Activated T-cell treated with anti-CD3 and anti-CD28 coated beads, Interleukin-2, amount 50 U/mL, for 72 hours (primary cell): Measurements from ENCODE around the gene NFIX. TPM values are rescaled to one million over a fixed set of nuclear protein-coding genes. Genes with fewer than 3 reads are reported as not detected.

Experiments
- ATAC-seq, 2 donors: fragments of 150-1000 bp; cut with Tn5 transposase; replicated peaks in 1 of 2; 2 replicates each; pipeline ENCODE4 v1.10.0; 2021; ENCODE audit warnings: moderate library complexity in 2 of 2, mild to moderate bottlenecking in 1 of 2
- DNase-seq, 2 donors: peaks; one replicate each; pipeline ENCODE4 v3.0.0; 2021 to 2022; ENCODE audit warnings: mixed read lengths in 1 of 2
- H3K27ac Mint-ChIP-seq: one replicate; pipeline ENCODE4 v1.8.0; 2022; ENCODE audit warnings: mild to moderate bottlenecking, moderate library complexity, mixed read lengths
- H3K27me3 Mint-ChIP-seq: one replicate; pipeline ENCODE4 v1.8.0; 2022; ENCODE audit warnings: low read depth, mixed read lengths
- H3K36me3 Mint-ChIP-seq, 2 donors: one replicate each; pipeline ENCODE4 v1.8.0; 2022; ENCODE audit warnings: mixed read lengths in 2 of 2, mild to moderate bottlenecking in 1 of 2; ENCODE audit not compliant: insufficient read depth in 2 of 2
- H3K4me1 Mint-ChIP-seq: one replicate; pipeline ENCODE4 v1.8.0; 2022; ENCODE audit warnings: low read depth, mixed read lengths
- H3K4me3 Mint-ChIP-seq, 2 donors: one replicate each; pipeline ENCODE4 v1.8.0; 2022; ENCODE audit warnings: mild to moderate bottlenecking in 2 of 2, mixed read lengths in 2 of 2, moderate library complexity in 2 of 2
- H3K9me3 Mint-ChIP-seq, 2 donors: one replicate each; pipeline ENCODE4 v1.8.0; 2022; ENCODE audit warnings: mixed read lengths in 2 of 2
- total RNA-seq, 2 donors: library from RNA; stranded (reverse); gene quantifications; one replicate each; pipeline ENCODE4 v1.2.3, GENCODE V29; 2022

Gene NFIX
- total RNA-seq, 2 donors from 2014 or later: 2.2 to 2.8 TPM

DNA sequence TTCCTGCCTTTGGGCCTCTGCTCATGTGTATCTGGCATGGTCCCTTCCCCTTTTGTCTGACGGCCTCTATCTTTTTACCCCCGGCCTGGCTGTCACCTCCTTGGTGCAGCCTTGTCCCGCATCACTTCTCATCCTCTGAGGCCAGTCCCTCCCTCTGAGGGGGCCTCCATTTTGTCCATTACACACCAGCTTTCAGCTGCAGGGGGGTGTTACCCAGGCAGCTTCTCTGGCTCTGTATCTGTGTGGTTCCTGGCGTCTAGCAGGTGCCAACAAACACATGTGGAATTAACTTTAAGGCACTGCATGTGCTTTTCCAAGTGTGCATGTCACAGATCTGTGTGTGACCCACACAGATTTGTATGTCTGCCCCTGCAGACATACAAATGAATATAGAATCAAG lies 55.0 kb downstream of the NFIX start:
- H3K27ac Mint-ChIP-seq: no peak overlapping the region
- H3K4me1 Mint-ChIP-seq: peaks cover 13% of the 10 kb centered on the region
- peaks cover 7% of the 10 kb centered on the region for H3K27me3 Mint-ChIP-seq
- DNase-seq (no peak), ATAC-seq (no peak)
- no peak overlapping the region for H3K4me3 Mint-ChIP-seq
- no peaks in the 10 kb centered on the region for H3K9me3 Mint-ChIP-seq
- no peaks in the 10 kb centered on the region for H3K36me3 Mint-ChIP-seq

DNA sequence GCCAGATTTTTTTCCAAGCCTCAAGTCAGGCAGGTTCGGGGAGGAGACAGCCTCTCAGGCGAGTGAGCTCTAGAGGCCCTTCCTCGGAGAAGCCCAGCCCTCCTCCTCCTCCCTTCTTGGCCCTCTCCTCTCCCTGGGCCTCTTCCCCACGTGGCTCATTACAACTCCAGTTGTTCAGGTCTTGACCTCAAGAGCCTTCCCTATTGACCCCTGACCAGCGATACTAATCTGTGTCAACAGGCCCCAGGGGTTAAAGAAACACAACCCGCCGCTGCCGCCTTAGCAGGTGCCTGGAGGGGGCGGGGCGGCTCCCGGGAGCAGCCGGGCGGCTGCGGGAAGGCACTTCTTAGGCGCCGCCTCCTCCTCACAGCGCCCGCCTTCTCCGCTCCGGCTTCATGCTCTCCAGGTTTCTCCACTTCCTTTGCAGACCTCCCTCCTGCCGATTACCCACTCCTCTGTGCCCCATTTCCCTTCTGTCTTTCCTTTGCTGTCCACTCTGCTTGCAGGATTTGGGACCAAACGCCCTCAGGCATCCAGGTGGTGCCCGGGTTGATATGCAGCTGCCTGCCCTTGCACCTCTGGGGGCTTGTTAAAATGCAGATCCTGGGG lies 56.4 kb downstream of the NFIX start:
- Mint-ChIP-seq H3K4me3 (peak overlapping the region; percentile 31 to 79), H3K27ac (no peak overlapping the region), H3K9me3 (no peaks in the 10 kb centered on the region), H3K4me1 (peaks cover 13% of the 10 kb centered on the region), H3K36me3 (no peaks in the 10 kb centered on the region), H3K27me3 (peaks cover 7% of the 10 kb centered on the region)
- ATAC-seq (peak in 1 of 2 donors; percentile 33), DNase-seq (peak; percentile 19 to 24)

DNA sequence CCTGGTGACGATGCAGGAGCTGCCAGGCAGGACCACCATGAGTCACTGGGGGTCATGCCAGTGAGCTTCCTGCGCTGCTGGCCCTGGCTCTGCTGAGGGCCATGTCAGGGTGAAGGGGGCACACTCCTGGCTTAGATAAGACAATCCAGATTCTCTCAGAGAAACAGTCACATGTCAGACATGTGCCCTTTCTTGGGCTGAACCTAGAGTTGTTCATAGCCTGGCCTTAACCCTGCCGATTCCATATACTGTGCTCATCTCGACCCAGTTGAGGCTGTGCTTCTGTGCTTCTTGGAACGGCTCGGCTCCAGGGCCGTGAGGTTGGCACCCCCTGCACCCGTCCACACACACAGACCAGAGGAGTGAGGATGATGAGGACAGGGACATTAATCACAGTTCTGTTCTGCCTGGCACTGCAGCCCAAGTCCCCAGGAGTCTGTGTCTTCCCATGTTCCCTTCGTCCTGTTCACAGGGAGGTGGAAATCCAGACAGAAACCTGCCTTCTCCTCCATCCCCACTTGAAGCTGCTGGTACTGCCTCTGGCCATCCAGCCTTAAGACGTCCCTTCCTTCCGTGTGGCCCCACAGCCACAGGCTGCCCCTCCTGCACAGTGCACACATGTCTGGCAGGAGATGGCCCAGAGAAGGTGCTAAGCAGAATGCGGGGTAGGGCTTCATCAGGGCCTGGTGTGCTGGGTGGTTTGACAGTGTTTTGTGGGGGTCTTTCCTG lies 57.3 kb downstream of the NFIX start:
- peaks cover 7% of the 10 kb centered on the region for H3K27me3 Mint-ChIP-seq
- DNase-seq: no peak
- peak in 1 of 2 donors; percentile 5 for ATAC-seq
- peaks cover 13% of the 10 kb centered on the region for H3K4me1 Mint-ChIP-seq
- no peaks in the 10 kb centered on the region for H3K9me3 Mint-ChIP-seq
- H3K4me3 Mint-ChIP-seq: no peak overlapping the region
- H3K36me3 Mint-ChIP-seq: no peaks in the 10 kb centered on the region
- H3K27ac Mint-ChIP-seq: no peak overlapping the region

DNA sequence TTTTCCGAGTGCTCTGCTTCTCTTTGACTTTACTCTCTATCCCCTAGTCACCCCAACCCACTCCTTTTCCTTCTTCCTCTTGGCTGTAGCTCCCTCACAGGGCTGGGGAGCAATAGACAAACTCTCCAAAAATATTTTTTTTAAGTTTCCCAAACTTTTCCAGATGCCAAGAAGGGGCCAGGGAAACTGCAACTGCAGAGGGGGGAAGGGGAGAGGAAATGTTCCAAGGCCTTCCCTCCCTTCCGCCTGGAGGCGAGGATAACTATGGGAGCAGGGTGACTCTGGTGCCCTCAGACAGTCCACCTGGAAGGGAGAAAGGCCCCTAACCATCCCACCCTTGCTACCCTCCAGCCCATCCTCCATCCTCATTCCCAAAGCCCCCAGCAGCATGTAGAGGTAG lies 58.0 kb downstream of the NFIX start:
- DNase-seq (no peak), ATAC-seq (no peak)
- H3K9me3 Mint-ChIP-seq: no peaks in the 10 kb centered on the region
- H3K36me3 Mint-ChIP-seq: no peaks in the 10 kb centered on the region
- peaks cover 7% of the 10 kb centered on the region for H3K27me3 Mint-ChIP-seq
- no peak overlapping the region for H3K27ac Mint-ChIP-seq
- H3K4me3 Mint-ChIP-seq: no peak overlapping the region
- H3K4me1 Mint-ChIP-seq: peaks cover 13% of the 10 kb centered on the region

DNA sequence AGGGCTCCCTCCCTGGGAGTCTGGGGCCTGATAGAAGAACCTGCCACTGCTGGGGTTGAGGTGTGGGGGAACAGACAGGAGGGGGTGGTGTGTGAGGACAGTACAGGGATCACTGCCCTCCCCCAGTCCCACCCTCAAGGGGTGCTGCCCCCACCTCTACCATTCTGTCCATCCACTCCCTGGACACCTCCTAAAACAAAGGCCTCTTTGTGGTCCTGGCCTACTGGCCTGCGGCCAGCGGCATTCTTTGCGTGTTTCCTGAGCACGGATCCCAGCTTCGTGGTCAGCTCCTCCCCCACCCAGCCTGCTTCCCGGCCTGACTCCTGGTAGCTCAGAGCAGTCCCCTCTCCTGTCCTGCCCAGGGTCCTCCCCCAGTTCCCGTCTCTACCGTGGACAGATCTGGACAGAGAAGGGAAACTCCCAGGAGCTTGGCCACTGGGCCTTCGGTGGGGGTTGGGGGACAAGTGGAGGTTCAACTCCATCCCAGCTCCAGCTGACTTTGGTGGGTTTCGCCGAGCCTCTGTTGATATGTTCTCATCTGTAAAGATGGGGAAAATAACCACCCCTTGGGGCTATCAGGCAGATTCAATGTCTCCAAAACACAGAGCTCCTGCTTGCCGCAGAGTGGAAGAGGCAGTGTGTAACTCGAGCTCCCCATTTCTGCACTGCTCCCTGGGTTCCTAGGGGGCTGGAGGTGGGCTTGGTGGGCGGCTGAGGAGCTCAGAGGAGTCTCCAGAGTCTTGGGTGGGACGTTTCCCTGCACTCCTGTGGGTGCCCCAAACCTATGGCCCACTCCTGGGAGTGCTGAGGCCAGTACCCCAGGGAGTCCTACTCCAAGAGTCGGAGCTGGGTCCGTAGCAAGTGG lies 58.7 kb downstream of the NFIX start:
- Mint-ChIP-seq H3K9me3 (no peaks in the 10 kb centered on the region), H3K27ac (no peak overlapping the region), H3K4me3 (no peak overlapping the region), H3K36me3 (no peaks in the 10 kb centered on the region), H3K27me3 (peaks cover 8% of the 10 kb centered on the region), H3K4me1 (peaks cover 13% of the 10 kb centered on the region)
- DNase-seq (no peak), ATAC-seq (no peak)

DNA sequence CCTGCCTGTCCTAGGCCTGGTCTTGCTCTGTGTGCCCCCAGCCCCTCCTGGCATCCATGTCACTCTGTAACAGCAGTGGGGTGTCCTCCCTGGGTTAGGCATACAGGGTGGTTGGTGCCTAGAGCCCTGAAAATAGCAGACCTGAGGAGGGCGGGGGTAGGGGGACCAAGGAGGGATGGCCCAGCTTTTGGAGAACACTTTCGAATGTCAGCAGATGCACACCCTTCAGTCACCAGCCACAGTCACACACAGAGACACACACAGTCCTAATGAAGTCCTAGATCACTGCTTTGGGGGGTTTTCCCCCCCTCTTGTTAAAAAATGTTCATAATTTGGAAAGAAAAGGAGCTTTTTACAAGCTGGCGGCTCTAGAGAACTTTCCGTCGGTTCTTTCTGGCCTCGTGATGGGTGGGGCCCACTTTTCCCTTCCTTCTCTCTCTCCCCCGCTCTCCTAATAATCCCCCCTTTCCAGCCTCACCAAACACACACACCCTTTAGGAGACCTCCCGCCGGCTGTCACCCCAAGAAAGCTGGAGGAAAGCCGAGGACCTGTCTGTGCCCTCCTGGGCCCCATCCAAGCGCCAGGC lies 59.4 kb downstream of the NFIX start:
- Mint-ChIP-seq H3K27ac (no peak overlapping the region), H3K27me3 (peaks cover 13% of the 10 kb centered on the region), H3K36me3 (no peaks in the 10 kb centered on the region), H3K4me3 (no peak overlapping the region), H3K4me1 (peaks cover 13% of the 10 kb centered on the region), H3K9me3 (no peaks in the 10 kb centered on the region)
- no peak for DNase-seq
- ATAC-seq: no peak

DNA sequence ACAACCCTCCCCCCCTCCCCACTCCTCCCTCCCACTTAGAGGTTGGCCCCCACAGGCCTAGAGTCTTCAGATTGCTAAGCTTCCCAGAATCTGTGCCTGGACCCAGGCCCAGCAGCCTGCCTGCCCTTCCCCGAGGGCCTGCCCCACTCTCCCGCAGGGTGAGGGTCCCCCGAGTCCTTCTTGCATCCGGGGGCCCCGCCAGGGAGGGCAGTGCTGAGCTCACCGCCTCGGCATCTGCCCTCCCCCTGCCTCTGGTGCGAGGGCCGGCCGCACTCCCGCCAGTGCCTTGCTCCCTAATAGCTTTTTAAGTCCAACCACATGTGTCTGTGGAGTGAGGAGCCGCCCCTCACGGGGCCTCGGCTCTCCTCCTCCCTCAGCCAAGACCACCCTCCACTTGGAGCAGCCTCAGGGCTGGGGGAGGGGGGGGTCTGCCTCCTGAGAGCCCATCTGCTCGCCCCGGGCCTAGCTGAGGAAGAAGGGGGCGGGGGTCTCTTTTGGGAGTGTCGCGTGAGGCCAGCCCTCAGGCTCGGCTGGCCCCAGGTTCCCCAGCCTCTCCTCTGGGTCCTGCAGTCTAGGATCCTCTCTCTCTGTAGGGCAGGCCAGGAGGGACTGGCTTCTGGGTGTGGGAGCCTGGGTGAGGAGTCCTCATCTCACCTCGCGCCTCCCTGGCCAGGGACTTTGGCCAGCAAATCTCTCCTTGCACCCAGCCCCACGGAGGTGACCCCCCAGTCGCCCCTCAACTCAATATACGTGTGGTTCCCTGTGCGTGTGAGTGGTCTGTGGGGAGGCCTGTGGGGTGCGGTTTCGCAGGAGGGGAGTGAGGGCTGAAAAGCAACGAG lies 60.2 kb downstream of the NFIX start:
- Mint-ChIP-seq H3K27ac (no peak overlapping the region), H3K4me3 (no peak overlapping the region), H3K36me3 (no peaks in the 10 kb centered on the region), H3K27me3 (peaks cover 13% of the 10 kb centered on the region), H3K4me1 (peaks cover 13% of the 10 kb centered on the region), H3K9me3 (no peaks in the 10 kb centered on the region)
- DNase-seq (no peak), ATAC-seq (no peak)

DNA sequence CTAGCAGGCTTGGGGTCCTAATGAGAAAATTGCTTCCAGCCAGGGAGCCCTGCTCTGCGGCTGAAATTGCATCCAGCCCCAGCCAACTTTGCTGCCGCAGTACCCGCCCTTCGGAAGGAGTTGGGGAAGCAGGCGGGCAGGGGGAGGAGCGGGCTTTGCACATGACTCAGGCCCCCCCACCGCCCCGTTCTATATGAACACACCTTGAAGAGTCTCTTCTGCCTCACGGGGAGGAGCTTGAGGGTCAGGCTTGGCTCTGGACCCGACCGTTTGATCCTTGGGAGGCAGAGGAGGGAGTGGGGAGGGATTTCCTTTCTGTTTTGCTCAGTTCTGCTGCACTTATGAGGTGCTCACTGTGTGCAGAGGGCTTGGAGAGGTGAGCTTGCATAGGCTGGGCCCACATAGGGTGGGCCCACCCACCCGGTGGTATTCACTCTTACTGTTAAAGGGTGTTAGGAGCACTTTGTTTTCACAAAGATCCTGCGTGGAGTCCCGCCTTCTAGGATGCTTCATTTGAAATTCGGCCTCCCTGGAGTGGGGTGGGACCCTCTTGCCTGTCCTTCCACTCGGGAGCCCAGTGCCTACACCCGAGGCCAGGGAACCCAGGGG lies 60.9 kb downstream of the NFIX start:
- ATAC-seq: no peak
- no peak for DNase-seq
- H3K4me1 Mint-ChIP-seq: peaks cover 12% of the 10 kb centered on the region
- no peak overlapping the region for H3K4me3 Mint-ChIP-seq
- no peaks in the 10 kb centered on the region for H3K9me3 Mint-ChIP-seq
- no peaks in the 10 kb centered on the region for H3K36me3 Mint-ChIP-seq
- H3K27ac Mint-ChIP-seq: no peak overlapping the region
- H3K27me3 Mint-ChIP-seq: peaks cover 16% of the 10 kb centered on the region

DNA sequence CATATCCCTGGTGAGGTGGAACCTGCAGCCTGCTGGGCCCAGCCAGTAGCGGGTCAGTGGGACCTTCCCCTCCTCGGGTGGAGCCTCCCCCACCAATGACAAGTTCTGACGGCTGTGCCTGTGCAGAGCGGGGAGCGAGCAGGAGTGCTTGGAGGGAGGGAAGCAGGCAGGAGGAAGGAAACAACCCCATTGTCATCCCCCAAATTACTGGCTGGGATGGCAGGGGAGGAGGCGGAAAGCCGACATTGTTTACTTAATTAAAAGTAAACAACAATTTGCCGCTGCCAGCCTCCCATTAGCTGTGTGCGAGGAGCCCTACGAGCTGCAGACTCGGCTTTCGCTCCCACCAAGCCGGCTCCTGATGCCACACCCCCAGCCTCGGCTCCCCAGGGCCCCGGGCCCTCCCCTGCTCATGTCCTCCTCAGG lies 61.9 kb downstream of the NFIX start:
- Mint-ChIP-seq H3K4me3 (no peak overlapping the region), H3K36me3 (no peaks in the 10 kb centered on the region), H3K4me1 (peaks cover 5% of the 10 kb centered on the region), H3K9me3 (no peaks in the 10 kb centered on the region), H3K27ac (no peak overlapping the region), H3K27me3 (peaks cover 19% of the 10 kb centered on the region)
- DNase-seq (no peak), ATAC-seq (no peak)

DNA sequence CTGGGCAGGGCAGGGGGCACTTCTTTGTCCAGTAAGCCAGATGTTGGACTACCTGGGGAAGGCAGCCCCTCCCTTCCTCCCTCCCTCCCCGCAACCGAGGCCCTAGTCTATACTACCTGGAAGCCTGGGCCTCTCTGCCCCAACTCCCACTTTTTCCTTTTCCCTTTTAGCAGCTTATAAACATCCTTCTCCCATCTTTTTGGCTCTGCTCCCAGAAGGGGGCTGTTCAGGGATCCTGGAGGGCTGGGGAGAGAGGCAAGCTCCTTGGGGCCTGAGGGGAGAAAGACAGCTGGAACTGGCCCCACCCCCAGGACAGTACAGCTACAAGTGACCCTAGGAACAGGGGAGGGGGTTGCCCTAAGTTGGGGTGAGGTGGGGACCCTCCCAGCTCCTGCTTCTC lies 62.5 kb downstream of the NFIX start:
- DNase-seq: no peak
- peaks cover 5% of the 10 kb centered on the region for H3K4me1 Mint-ChIP-seq
- H3K4me3 Mint-ChIP-seq: no peak overlapping the region
- H3K36me3 Mint-ChIP-seq: no peaks in the 10 kb centered on the region
- peaks cover 20% of the 10 kb centered on the region for H3K27me3 Mint-ChIP-seq
- H3K9me3 Mint-ChIP-seq: no peaks in the 10 kb centered on the region
- no peak for ATAC-seq
- no peak overlapping the region for H3K27ac Mint-ChIP-seq

DNA sequence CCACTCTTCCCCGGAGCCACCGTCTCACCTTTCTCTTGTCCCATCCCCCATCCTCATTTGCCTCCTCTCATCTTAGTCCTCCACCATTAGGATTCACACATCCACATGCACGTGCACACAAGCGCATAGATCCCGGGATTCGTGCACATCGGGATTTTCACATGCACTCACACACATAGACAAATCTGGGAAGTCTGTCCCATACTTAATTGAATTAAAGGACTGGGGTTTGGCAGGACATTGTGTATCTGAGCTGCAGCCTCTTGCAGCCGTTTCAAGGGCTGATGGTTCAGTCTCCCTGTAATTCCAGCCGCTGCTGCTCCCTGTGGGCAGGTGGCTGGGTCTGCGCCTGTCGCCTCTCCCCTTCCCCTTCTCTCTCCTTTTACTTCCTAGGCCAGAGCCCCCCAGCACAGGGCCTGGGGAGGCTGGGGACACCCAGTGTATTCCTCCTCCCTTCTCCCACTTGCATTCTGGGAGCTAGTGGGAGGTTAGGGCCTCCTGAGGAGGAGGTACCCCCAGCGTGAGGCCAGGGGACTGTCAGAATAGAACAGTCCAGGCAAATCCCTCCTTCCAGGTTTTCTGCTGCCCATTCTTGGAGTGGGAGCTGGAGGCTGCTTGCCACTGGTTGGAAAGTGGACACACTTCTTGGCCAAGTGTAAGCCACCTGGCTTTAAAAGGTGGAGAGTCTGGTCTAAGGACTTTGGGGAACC lies 63.8 kb downstream of the NFIX start:
- Mint-ChIP-seq H3K4me1 (peaks cover 5% of the 10 kb centered on the region), H3K27ac (no peak overlapping the region), H3K4me3 (no peak overlapping the region), H3K27me3 (peaks cover 20% of the 10 kb centered on the region), H3K36me3 (no peaks in the 10 kb centered on the region), H3K9me3 (no peaks in the 10 kb centered on the region)
- no peak for ATAC-seq
- DNase-seq: no peak
